GM19455 (cell line): ENCODE data around the gene GNAO1.

Source experiments
- ATAC-seq: cut with Tn5 transposase; IDR thresholded peaks from one replicate; pipeline ENCODE4 v1.9.1; 2021; ENCODE audit not compliant: unreplicated experiment

GNAO1 gene

GRCh38 chr16:56331399-56331798, 140.1 kb downstream of the GNAO1 start:
- ATAC-seq, result no peak

- no peak for ATAC-seq
These were observed 140.6 kb downstream of the GNAO1 start for GRCh38 chr16:56331915-56332314.

- ATAC-seq, result no peak
These were observed 141.3 kb downstream of the GNAO1 start for GRCh38 chr16:56332464-56333079.

GRCh38 chr16:56334761-56335160, 143.5 kb downstream of the GNAO1 start:
- no peak for ATAC-seq

GRCh38 chr16:56336071-56336688, 144.9 kb downstream of the GNAO1 start:
- ATAC-seq, result no peak

- no peak for ATAC-seq
These were observed 145.4 kb downstream of the GNAO1 start for GRCh38 chr16:56336711-56337110.

GRCh38 chr16:56337131-56337857, 146.0 kb downstream of the GNAO1 start:
- no peak for ATAC-seq

- ATAC-seq, result no peak
These were observed 146.6 kb downstream of the GNAO1 start for GRCh38 chr16:56337858-56338325.

GRCh38 chr16:56338566-56339318, 147.5 kb downstream of the GNAO1 start:
- no peak for ATAC-seq

- ATAC-seq, result no peak
These were observed 148.3 kb downstream of the GNAO1 start for GRCh38 chr16:56339431-56340195.

GRCh38 chr16:56340416-56340815, 149.1 kb downstream of the GNAO1 start:
- no peak for ATAC-seq

GRCh38 chr16:56340864-56341365, 149.6 kb downstream of the GNAO1 start:
- ATAC-seq, result no peak

GRCh38 chr16:56341656-56342399, 150.5 kb downstream of the GNAO1 start:
- no peak for ATAC-seq

- no peak for ATAC-seq
These were observed 152.6 kb downstream of the GNAO1 start for GRCh38 chr16:56343661-56344517.

GRCh38 chr16:56344518-56345405, 153.5 kb downstream of the GNAO1 start:
- no peak for ATAC-seq

- ATAC-seq, result no peak
These were observed 154.2 kb downstream of the GNAO1 start for GRCh38 chr16:56345406-56346050.

- no peak for ATAC-seq
These were observed 155.0 kb downstream of the GNAO1 start for GRCh38 chr16:56346131-56346890.
